K562 (cell line): ENCODE results near the gene BAIAP2. TPM values are rescaled to one million over a fixed set of nuclear protein-coding genes. Genes with fewer than 3 reads are reported as not detected.

ENCODE experiments used
- BHLHE40 ChIP-seq: IDR thresholded peaks from 2 replicates; pipeline ENCODE4 v1.6.1; 2011; ENCODE audit warnings: low read length, improper control_type of control experiment
- CBFB ChIP-seq: sonication (generic); formaldehyde crosslinking; IDR thresholded peaks from 2 replicates; pipeline ENCODE4 v1.4.0; 2020; ENCODE audit warnings: mild to moderate bottlenecking, missing genetic modification reagents
- CREM ChIP-seq: IDR thresholded peaks from 2 replicates; pipeline ENCODE4 v1.6.1; 2014; ENCODE audit warnings: antibody characterized with exemption, low read depth
- DPF2 ChIP-seq: fragments of 450-650 bp; IDR thresholded peaks from 2 replicates; pipeline ENCODE4 v1.6.1; 2016
- FOSL1 ChIP-seq: fragments of 200-800 bp; sonication (Bioruptor generic); conservative IDR thresholded peaks from 2 replicates; pipeline ENCODE4 v1.6.1; 2016; ENCODE audit warnings: missing genetic modification characterization, missing compliant biosample characterization
- GTF3C2 ChIP-seq: IDR thresholded peaks from 3 replicates; pipeline ENCODE4 v1.6.1; 2011; ENCODE audit warnings: borderline replicate concordance, mild to moderate bottlenecking, moderate library complexity; ENCODE audit not compliant: insufficient read length; ENCODE audit errors: extremely low read depth
- HMGXB4 ChIP-seq: sonication (generic); formaldehyde crosslinking; IDR thresholded peaks from 2 replicates; pipeline ENCODE4 v1.8.1; 2023; ENCODE audit warnings: mild to moderate bottlenecking, missing genetic modification reagents
- NONO ChIP-seq, 2 experiments: fragments of 200-400 bp in 1 of 2; fragments of 450-650 bp in 1 of 2; formaldehyde crosslinking in 1 of 2; IDR thresholded peaks; 2 replicates each; pipeline ENCODE4 v1.6.1; 2017; ENCODE audit warnings: low read depth in 2 of 2, mild to moderate bottlenecking in 2 of 2, moderate library complexity in 2 of 2, low read length in 1 of 2
- PHF8 ChIP-seq: fragments of 200-600 bp; sonication (generic); IDR thresholded peaks from 2 replicates; pipeline ENCODE4 v1.6.1; 2012; ENCODE audit warnings: mixed run types, mild to moderate bottlenecking, inconsistent platforms, low read length, moderate library complexity, borderline replicate concordance
- TSHZ1 ChIP-seq: fragments of 250-450 bp; sonication (Bioruptor Pico); IDR thresholded peaks from 2 replicates; pipeline ENCODE4 v1.4.0; 2020; ENCODE audit warnings: mild to moderate bottlenecking, moderate library complexity
- ZNF282 ChIP-seq: sonication (generic); formaldehyde crosslinking; IDR thresholded peaks from 2 replicates; pipeline ENCODE4 v1.8.1; 2023; ENCODE audit warnings: missing genetic modification reagents
- ZNF511 ChIP-seq: sonication (generic); formaldehyde crosslinking; IDR thresholded peaks from 2 replicates; pipeline ENCODE4 v1.8.0; 2022; ENCODE audit warnings: mild to moderate bottlenecking, missing genetic modification reagents
- ZNF592 ChIP-seq: fragments of 450-650 bp; IDR thresholded peaks from 2 replicates; pipeline ENCODE4 v1.6.1; 2017; ENCODE audit warnings: antibody characterized with exemption, mild to moderate bottlenecking
- polyA plus RNA-seq, 8 experiments: library from polyadenylated mRNA; depleted of rRNA in 4 of 8; stranded (reverse) in 5 of 8; unstranded in 3 of 8; fragments of >200 nt; fragmentation: Nextera tagmentation in 2 of 8; fragmentation: Illumina TruSeq in 1 of 8; extraction: Ambion mirVana in 2 of 8; extraction: Trizol in 1 of 8; gene quantifications; 2 replicates each; pipeline versions ENCODE4 v1.2.1 to v1.2.3, GENCODE V29; 2011 to 2014; ENCODE audit warnings: inconsistent platforms in 1 of 8, missing spikeins in 1 of 8
- total RNA-seq, 7 experiments: library from RNA; depleted of rRNA in 6 of 7; stranded (reverse); fragments of >200 nt in 6 of 7; fragmentation: Illumina TruSeq in 2 of 7; extraction: Trizol in 2 of 7; gene quantifications; 2 replicates each; pipeline versions ENCODE4 v1.2.1 to v1.2.3, GENCODE V29; 2011 to 2021; ENCODE audit warnings: low replicate concordance in 1 of 7

BAIAP2 gene
- total and polyA plus RNA-seq, 9 of the 15 experiments (the other 6 are each of a cell fraction or from before 2014, with no cell fraction given): 2.3 to 51.6 (median 18.4) TPM

GRCh38 chr17:81097134-81097942, 62.4 kb downstream of the BAIAP2 start (continued):
- TF ChIP-seq TSHZ1 (CRISPR knock-in tag): no peak
- TF ChIP-seq CBFB (CRISPR knock-in tag): peak; percentile 74; the same call in 1 of the 2 replicates
- peak; percentile 38; the same call in 1 of the 2 replicates for TF ChIP-seq PHF8
- TF ChIP-seq ZNF511 (CRISPR knock-in tag): no peak
- peak; percentile 82; the same call in 1 of the 2 replicates for TF ChIP-seq DPF2
- TF ChIP-seq GTF3C2: no peak
- no peak for TF ChIP-seq ZNF282 (CRISPR knock-in tag)
- peak; percentile 55; the same call in 1 of the 2 replicates for TF ChIP-seq HMGXB4 (CRISPR knock-in tag)
- TF ChIP-seq BHLHE40: no peak
- peak; percentile 70 for TF ChIP-seq ZNF592
- TF ChIP-seq FOSL1 (tag): peak; percentile 97
- no peak for TF ChIP-seq CREM
- TF ChIP-seq NONO (IDR thresholded peaks at IDR 0.05; ENCODE audit: low read depth in 2 of 2, low read length in 1 of 2): 0 out of 4 replicates have a peak, but pooled peaks of 1 of the 2 experiments have one; percentile 16
